HG03108 (cell line): ENCODE data around the gene SLFN5.
"Not testable (repeated sequence)": the region's sequence is repeated elsewhere in the genome, so short reads cannot be mapped to it uniquely, and the experiment has no call there.

Experiments
- ATAC-seq: cut with Tn5 transposase; IDR thresholded peaks from one replicate; pipeline ENCODE4 v1.9.1; 2021; ENCODE audit warnings: moderate library complexity; ENCODE audit not compliant: unreplicated experiment

Gene SLFN5

GRCh38 chr17:35242805-35243560 is at the start of gene SLFN5:
TSS of gene SLFN5 (plus strand) at chr17:35243072. CDS start at chr17:35258691, 15,619 bp downstream.
- peak; percentile 62 for ATAC-seq

- ATAC-seq: not testable (repeated sequence)
Observed at GRCh38 chr17:35194001-35194400, 48.9 kb upstream of the SLFN5 start, which contains the start of gene SLC35G3. TSS of gene SLC35G3 (minus strand) at chr17:35194393. CDS start at chr17:35194307, 86 bp downstream.

- not testable (repeated sequence) for ATAC-seq
Observed at GRCh38 chr17:35195062-35195461, 47.8 kb upstream of the SLFN5 start.

GRCh38 chr17:35202582-35202981 is 40.3 kb upstream of the SLFN5 start:
- ATAC-seq: not testable (repeated sequence)

GRCh38 chr17:35210741-35211140 is 32.1 kb upstream of the SLFN5 start:
- no peak for ATAC-seq

GRCh38 chr17:35212668-35213067 is 30.2 kb upstream of the SLFN5 start:
- no peak for ATAC-seq

- ATAC-seq: no peak
Observed at GRCh38 chr17:35213412-35213940, 29.4 kb upstream of the SLFN5 start.

- no peak for ATAC-seq
Observed at GRCh38 chr17:35214192-35214591, 28.7 kb upstream of the SLFN5 start.

GRCh38 chr17:35214631-35215273 is 28.1 kb upstream of the SLFN5 start:
- no peak for ATAC-seq

- ATAC-seq: no peak
Observed at GRCh38 chr17:35217107-35217506, 25.8 kb upstream of the SLFN5 start.

- no peak for ATAC-seq
Observed at GRCh38 chr17:35218915-35219314, 24.0 kb upstream of the SLFN5 start.

GRCh38 chr17:35222452-35222851 is 20.4 kb upstream of the SLFN5 start:
- no peak for ATAC-seq

- no peak for ATAC-seq
Observed at GRCh38 chr17:35224436-35224835, 18.4 kb upstream of the SLFN5 start.

GRCh38 chr17:35227546-35227945 is 15.3 kb upstream of the SLFN5 start:
- no peak for ATAC-seq

- no peak for ATAC-seq
Observed at GRCh38 chr17:35229638-35230037, 13.2 kb upstream of the SLFN5 start.

GRCh38 chr17:35234315-35234714 is 8.6 kb upstream of the SLFN5 start:
- ATAC-seq: not testable (repeated sequence)

- ATAC-seq: no peak
Observed at GRCh38 chr17:35235289-35235688, 7.6 kb upstream of the SLFN5 start.

- ATAC-seq: no peak
Observed at GRCh38 chr17:35235917-35236316, 7.0 kb upstream of the SLFN5 start.

GRCh38 chr17:35236821-35237220 is 6.1 kb upstream of the SLFN5 start:
- ATAC-seq: no peak

GRCh38 chr17:35238821-35239220 is 4.1 kb upstream of the SLFN5 start:
- no peak for ATAC-seq

GRCh38 chr17:35239823-35240222 is 3.0 kb upstream of the SLFN5 start:
- no peak for ATAC-seq

GRCh38 chr17:35240861-35241260 is 2.0 kb upstream of the SLFN5 start:
- ATAC-seq: no peak
